ENCODE measurements around the gene CFAP68. TPM values are rescaled to one million over a fixed set of nuclear protein-coding genes. Genes with fewer than 3 reads are reported as not detected.

CFAP68 gene
- total and polyA plus RNA-seq, 2 of the 13 experiments (the other 11 are each of a cell fraction or from before 2014, with no cell fraction given): 22.2 to 25.6 TPM

GRCh38 chr11:111840143-111840542 is 39.2 kb upstream of the CFAP68 start (continued):
- TF ChIP-seq ZEB1 (IDR thresholded peaks at IDR 0.05; ENCODE audit: insufficient replicate concordance, low read depth): no peak
- TF ChIP-seq, protein P1, sequence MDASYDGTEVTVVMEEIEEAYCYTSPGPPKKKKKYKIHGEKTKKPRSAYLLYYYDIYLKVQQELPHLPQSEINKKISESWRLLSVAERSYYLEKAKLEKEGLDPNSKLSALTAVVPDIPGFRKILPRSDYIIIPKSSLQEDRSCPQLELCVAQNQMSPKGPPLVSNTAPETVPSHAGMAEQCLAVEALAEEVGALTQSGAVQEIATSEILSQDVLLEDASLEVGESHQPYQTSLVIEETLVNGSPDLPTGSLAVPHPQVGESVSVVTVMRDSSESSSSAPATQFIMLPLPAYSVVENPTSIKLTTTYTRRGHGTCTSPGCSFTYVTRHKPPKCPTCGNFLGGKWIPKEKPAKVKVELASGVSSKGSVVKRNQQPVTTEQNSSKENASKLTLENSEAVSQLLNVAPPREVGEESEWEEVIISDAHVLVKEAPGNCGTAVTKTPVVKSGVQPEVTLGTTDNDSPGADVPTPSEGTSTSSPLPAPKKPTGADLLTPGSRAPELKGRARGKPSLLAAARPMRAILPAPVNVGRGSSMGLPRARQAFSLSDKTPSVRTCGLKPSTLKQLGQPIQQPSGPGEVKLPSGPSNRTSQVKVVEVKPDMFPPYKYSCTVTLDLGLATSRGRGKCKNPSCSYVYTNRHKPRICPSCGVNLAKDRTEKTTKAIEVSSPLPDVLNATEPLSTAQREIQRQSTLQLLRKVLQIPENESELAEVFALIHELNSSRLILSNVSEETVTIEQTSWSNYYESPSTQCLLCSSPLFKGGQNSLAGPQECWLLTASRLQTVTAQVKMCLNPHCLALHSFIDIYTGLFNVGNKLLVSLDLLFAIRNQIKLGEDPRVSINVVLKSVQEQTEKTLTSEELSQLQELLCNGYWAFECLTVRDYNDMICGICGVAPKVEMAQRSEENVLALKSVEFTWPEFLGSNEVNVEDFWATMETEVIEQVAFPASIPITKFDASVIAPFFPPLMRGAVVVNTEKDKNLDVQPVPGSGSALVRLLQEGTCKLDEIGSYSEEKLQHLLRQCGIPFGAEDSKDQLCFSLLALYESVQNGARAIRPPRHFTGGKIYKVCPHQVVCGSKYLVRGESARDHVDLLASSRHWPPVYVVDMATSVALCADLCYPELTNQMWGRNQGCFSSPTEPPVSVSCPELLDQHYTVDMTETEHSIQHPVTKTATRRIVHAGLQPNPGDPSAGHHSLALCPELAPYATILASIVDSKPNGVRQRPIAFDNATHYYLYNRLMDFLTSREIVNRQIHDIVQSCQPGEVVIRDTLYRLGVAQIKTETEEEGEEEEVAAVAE (CRISPR knock-in tag; IDR thresholded peaks at IDR 0.05; ENCODE audit: borderline replicate concordance): 0 out of 2 replicates have a peak, but pooled peaks have one; percentile 42
- peak; percentile 52; the same call in 1 of the 2 replicates for TF ChIP-seq FOXA1 (IDR thresholded peaks at IDR 0.05)
- peak; percentile 49 for TF ChIP-seq FOXA1 (CRISPR knock-in tag; IDR thresholded peaks at IDR 0.05)
- TF ChIP-seq DR1 (CRISPR knock-in tag; IDR thresholded peaks at IDR 0.05): no peak
- peak; percentile 53; the same call in 1 of the 2 replicates for TF ChIP-seq CREM (IDR thresholded peaks at IDR 0.05)
- TF ChIP-seq CREM (CRISPR knock-in tag; IDR thresholded peaks at IDR 0.05): no peak
- TF ChIP-seq, protein P2, sequence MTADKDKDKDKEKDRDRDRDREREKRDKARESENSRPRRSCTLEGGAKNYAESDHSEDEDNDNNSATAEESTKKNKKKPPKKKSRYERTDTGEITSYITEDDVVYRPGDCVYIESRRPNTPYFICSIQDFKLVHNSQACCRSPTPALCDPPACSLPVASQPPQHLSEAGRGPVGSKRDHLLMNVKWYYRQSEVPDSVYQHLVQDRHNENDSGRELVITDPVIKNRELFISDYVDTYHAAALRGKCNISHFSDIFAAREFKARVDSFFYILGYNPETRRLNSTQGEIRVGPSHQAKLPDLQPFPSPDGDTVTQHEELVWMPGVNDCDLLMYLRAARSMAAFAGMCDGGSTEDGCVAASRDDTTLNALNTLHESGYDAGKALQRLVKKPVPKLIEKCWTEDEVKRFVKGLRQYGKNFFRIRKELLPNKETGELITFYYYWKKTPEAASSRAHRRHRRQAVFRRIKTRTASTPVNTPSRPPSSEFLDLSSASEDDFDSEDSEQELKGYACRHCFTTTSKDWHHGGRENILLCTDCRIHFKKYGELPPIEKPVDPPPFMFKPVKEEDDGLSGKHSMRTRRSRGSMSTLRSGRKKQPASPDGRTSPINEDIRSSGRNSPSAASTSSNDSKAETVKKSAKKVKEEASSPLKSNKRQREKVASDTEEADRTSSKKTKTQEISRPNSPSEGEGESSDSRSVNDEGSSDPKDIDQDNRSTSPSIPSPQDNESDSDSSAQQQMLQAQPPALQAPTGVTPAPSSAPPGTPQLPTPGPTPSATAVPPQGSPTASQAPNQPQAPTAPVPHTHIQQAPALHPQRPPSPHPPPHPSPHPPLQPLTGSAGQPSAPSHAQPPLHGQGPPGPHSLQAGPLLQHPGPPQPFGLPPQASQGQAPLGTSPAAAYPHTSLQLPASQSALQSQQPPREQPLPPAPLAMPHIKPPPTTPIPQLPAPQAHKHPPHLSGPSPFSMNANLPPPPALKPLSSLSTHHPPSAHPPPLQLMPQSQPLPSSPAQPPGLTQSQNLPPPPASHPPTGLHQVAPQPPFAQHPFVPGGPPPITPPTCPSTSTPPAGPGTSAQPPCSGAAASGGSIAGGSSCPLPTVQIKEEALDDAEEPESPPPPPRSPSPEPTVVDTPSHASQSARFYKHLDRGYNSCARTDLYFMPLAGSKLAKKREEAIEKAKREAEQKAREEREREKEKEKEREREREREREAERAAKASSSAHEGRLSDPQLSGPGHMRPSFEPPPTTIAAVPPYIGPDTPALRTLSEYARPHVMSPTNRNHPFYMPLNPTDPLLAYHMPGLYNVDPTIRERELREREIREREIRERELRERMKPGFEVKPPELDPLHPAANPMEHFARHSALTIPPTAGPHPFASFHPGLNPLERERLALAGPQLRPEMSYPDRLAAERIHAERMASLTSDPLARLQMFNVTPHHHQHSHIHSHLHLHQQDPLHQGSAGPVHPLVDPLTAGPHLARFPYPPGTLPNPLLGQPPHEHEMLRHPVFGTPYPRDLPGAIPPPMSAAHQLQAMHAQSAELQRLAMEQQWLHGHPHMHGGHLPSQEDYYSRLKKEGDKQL (CRISPR knock-in tag; IDR thresholded peaks at IDR 0.05; ENCODE audit: low read depth): no peak
- 0 out of 2 replicates have a peak, but pooled peaks have one; percentile 27 for TF ChIP-seq IRF2 (CRISPR knock-in tag; IDR thresholded peaks at IDR 0.05)
- TF ChIP-seq, protein P3, sequence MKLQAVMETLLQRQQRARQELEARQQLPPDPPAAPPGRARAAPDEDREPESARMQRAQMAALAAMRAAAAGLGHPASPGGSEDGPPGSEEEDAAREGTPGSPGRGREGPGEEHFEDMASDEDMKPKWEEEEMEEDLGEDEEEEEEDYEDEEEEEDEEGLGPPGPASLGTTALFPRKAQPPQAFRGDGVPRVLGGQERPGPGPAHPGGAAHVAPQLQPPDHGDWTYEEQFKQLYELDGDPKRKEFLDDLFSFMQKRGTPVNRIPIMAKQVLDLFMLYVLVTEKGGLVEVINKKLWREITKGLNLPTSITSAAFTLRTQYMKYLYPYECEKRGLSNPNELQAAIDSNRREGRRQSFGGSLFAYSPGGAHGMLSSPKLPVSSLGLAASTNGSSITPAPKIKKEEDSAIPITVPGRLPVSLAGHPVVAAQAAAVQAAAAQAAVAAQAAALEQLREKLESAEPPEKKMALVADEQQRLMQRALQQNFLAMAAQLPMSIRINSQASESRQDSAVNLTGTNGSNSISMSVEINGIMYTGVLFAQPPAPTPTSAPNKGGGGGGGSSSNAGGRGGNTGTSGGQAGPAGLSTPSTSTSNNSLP (IDR thresholded peaks at IDR 0.05; ENCODE audit: low read depth, low read length): peak; percentile 87
- peak; percentile 70 for TF ChIP-seq SAP130 (CRISPR knock-in tag; IDR thresholded peaks at IDR 0.05; ENCODE audit: low read depth)
- no peak for TF ChIP-seq ZNF431 (CRISPR knock-in tag; IDR thresholded peaks at IDR 0.05; ENCODE audit: borderline replicate concordance, low read depth)
- peak; percentile 62; the same call in 1 of the 2 replicates for TF ChIP-seq MIER3 (CRISPR knock-in tag; IDR thresholded peaks at IDR 0.05; ENCODE audit: borderline replicate concordance)
- TF ChIP-seq, protein P4, sequence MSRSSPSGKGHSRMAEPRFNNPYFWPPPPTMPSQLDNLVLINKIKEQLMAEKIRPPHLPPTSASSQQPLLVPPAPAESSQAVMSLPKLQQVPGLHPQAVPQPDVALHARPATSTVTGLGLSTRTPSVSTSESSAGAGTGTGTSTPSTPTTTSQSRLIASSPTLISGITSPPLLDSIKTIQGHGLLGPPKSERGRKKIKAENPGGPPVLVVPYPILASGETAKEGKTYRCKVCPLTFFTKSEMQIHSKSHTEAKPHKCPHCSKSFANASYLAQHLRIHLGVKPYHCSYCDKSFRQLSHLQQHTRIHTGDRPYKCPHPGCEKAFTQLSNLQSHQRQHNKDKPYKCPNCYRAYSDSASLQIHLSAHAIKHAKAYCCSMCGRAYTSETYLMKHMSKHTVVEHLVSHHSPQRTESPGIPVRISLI (CRISPR knock-in tag; IDR thresholded peaks at IDR 0.05; ENCODE audit: borderline replicate concordance): no peak
- no peak for TF ChIP-seq ZNF589 (CRISPR knock-in tag; conservative IDR thresholded peaks at IDR 0.05)
- TF ChIP-seq ELF3 (CRISPR knock-in tag; IDR thresholded peaks at IDR 0.05): 0 out of 2 replicates have a peak, but pooled peaks have one; percentile 29
- no peak for TF ChIP-seq RFXAP (CRISPR knock-in tag; IDR thresholded peaks at IDR 0.05; ENCODE audit: borderline replicate concordance)
